Common myeloid progenitor, CD34-positive (primary cell): Measurements from ENCODE around the gene SH3TC2. TPM values are rescaled to one million over a fixed set of nuclear protein-coding genes. Genes with fewer than 3 reads are reported as not detected.

Experiments used
- CTCF ChIA-PET: fragments of 350-600 bp; sonication (Branson Sonifier 250); formaldehyde crosslinking; loops from one replicate; lab custom pipeline; 2021; ENCODE audit warnings: antibody characterized with exemption; lab: Charles Lee
- POLR2A ChIA-PET: fragments of 350-600 bp; sonication (Branson Sonifier 250); formaldehyde crosslinking; loops from one replicate; lab custom pipeline; 2021; ENCODE audit warnings: antibody characterized with exemption; lab: Charles Lee
- DNase-seq, 3 donors: peaks; one replicate each; pipeline versions ENCODE4 v3.0.0 to v3.0.0-alpha.2; 2013
- H3K27ac ChIP-seq, 2 experiments: 1 replicate in 1 of 2; 2 replicates in 1 of 2; pipeline ENCODE4 v1.7.0; 2013; ENCODE audit warnings: inconsistent platforms in 2 of 2, low read length in 2 of 2, mild to moderate bottlenecking in 2 of 2, low read depth in 1 of 2, moderate library complexity in 1 of 2; ENCODE audit not compliant: severe bottlenecking in 2 of 2, insufficient read depth in 1 of 2, poor library complexity in 1 of 2
- H3K27me3 ChIP-seq, 5 experiments: replicated peaks in 2 of 5; 1 replicate in 3 of 5; 2 replicates in 2 of 5; pipeline versions ENCODE4 v1.6.1 to v1.7.0; 2013; ENCODE audit warnings: low read length in 4 of 5, mild to moderate bottlenecking in 2 of 5, moderate library complexity in 2 of 5, inconsistent platforms in 1 of 5; ENCODE audit not compliant: insufficient read depth in 5 of 5, control insufficient read depth in 4 of 5
- H3K36me3 ChIP-seq, 4 experiments: 1 replicate in 2 of 4; 2 replicates in 2 of 4; pipeline versions ENCODE4 v1.6.1 to v1.7.0; 2013; ENCODE audit warnings: low read length in 3 of 4, control low read depth in 1 of 4, mild to moderate bottlenecking in 1 of 4; ENCODE audit not compliant: control insufficient read depth in 4 of 4, insufficient read depth in 4 of 4
- H3K4me1 ChIP-seq, 4 experiments: 1 replicate in 3 of 4; 2 replicates in 1 of 4; pipeline versions ENCODE4 v1.6.1 to v1.7.1; 2013; ENCODE audit warnings: low read length in 3 of 4, mild to moderate bottlenecking in 3 of 4, control low read depth in 1 of 4, inconsistent platforms in 1 of 4, moderate library complexity in 1 of 4; ENCODE audit not compliant: control insufficient read depth in 4 of 4, insufficient read depth in 4 of 4; ENCODE audit errors: control extremely low read depth in 1 of 4
- H3K4me3 ChIP-seq, 7 experiments: 1 replicate in 4 of 7; 2 replicates in 3 of 7; pipeline versions ENCODE4 v1.5.1 to v1.7.0; 2013; ENCODE audit warnings: mild to moderate bottlenecking in 7 of 7, low read length in 6 of 7, moderate library complexity in 6 of 7, inconsistent platforms in 2 of 7, low read depth in 2 of 7, control low read depth in 1 of 7; ENCODE audit not compliant: insufficient read depth in 4 of 7, control insufficient read depth in 1 of 7; ENCODE audit errors: extremely low read depth in 1 of 7
- H3K9me3 ChIP-seq, 5 experiments: 1 replicate in 4 of 5; 2 replicates in 1 of 5; pipeline versions ENCODE4 v1.6.1 to v1.7.1; 2013; ENCODE audit warnings: low read length in 4 of 5, mild to moderate bottlenecking in 2 of 5, inconsistent platforms in 1 of 5, low read depth in 1 of 5, moderate library complexity in 1 of 5; ENCODE audit not compliant: control insufficient read depth in 4 of 5, insufficient read depth in 2 of 5; ENCODE audit errors: control extremely low read depth in 1 of 5
- WGBS: methylation state at CpG from one replicate; pipeline ENCODE4 v1.1.5; 2013; ENCODE audit not compliant: insufficient coverage; 5-methylcytosine and 5-hydroxymethylcytosine counted together
- polyA plus RNA-seq: library from polyadenylated mRNA; unstranded; fragments of 120-200 nt; gene quantifications from one replicate; pipeline ENCODE4 v1.2.1, GENCODE V29; 2013

SH3TC2 gene
- polyA plus RNA-seq, result 1.4 TPM

GRCh38 chr5:149063017-149063687 lies at the start of gene SH3TC2:
TSS of gene SH3TC2 (minus strand) at chr5:149063062. CDS start at chr5:149063022, 40 bp downstream.
- ChIA-PET CTCF (no interaction called here), POLR2A (no interaction called here)
- H3K36me3 ChIP-seq, result no peaks in the 10 kb centered on the region
- 48% methylated on average over 6 of the region's 9 CpGs for WGBS
- no peak for DNase-seq
- H3K9me3 ChIP-seq, result peaks cover 0 to 12% (median 4%) of the 10 kb centered on the region in 5 experiments
- H3K27ac ChIP-seq, result peak within 1 kb of the TSS; percentile 46 to 62
- H3K4me1 ChIP-seq, result peaks cover 5 to 58% (median 52%) of the 10 kb centered on the region in 4 experiments
- H3K27me3 ChIP-seq, result no peaks in the 10 kb centered on the region
- peak within 1 kb of the TSS in 3 of 7 experiments; percentile 2 to 37 (median 4) for H3K4me3 ChIP-seq

GRCh38 chr5:149110406-149110805 lies 47.5 kb upstream of the SH3TC2 start:
- no peaks in the 10 kb centered on the region for H3K9me3 ChIP-seq
- H3K4me1 ChIP-seq, result peaks cover 0 to 8% (median 3%) of the 10 kb centered on the region in 4 experiments
- no peaks in the 10 kb centered on the region for H3K36me3 ChIP-seq
- CTCF ChIA-PET, result interaction anchor here (1.0 to 9.6 kb wide), 10 partner anchors 9 to 376 kb away, joined by 3 to 104 read pairs (median 3); no protein-coding TSS in a partner anchor
- DNase-seq, result no peak
- no peak overlapping the region for H3K27ac ChIP-seq
- H3K27me3 ChIP-seq, result no peaks in the 10 kb centered on the region
- no peak overlapping the region for H3K4me3 ChIP-seq
- POLR2A ChIA-PET, result no interaction called here
- 50% methylated on average over 1 of the region's 4 CpGs for WGBS

GRCh38 chr5:149108651-149109280 lies 45.9 kb upstream of the SH3TC2 start:
- no peak for DNase-seq
- Histone ChIP-seq H3K36me3 (no peaks in the 10 kb centered on the region), H3K9me3 (no peaks in the 10 kb centered on the region), H3K4me3 (no peak overlapping the region), H3K4me1 (peaks cover 0 to 3% (median 0%) of the 10 kb centered on the region in 4 experiments), H3K27ac (no peak overlapping the region), H3K27me3 (no peaks in the 10 kb centered on the region)
- 100% methylated on average over 1 of the region's 2 CpGs for WGBS
- CTCF ChIA-PET, result interaction anchor here (1.2 to 9.6 kb wide), 6 partner anchors 18 to 374 kb away, joined by 3 to 104 read pairs (median 10); no protein-coding TSS in a partner anchor
- POLR2A ChIA-PET, result interaction anchor here (0.7 kb wide), 1 partner anchor 696 kb away, joined by 3 read pairs; no protein-coding TSS in a partner anchor

GRCh38 chr5:149100331-149100730 lies 37.5 kb upstream of the SH3TC2 start:
- no peaks in the 10 kb centered on the region for H3K36me3 ChIP-seq
- no peak overlapping the region for H3K27ac ChIP-seq
- H3K4me3 ChIP-seq, result no peak overlapping the region
- peaks cover 4 to 44% (median 11%) of the 10 kb centered on the region in 5 experiments for H3K9me3 ChIP-seq
- POLR2A ChIA-PET, result no interaction called here
- CTCF ChIA-PET, result interaction anchor here (1.0 to 1.1 kb wide), 2 partner anchors 14 to 104 kb away, joined by 3 read pairs; no protein-coding TSS in a partner anchor
- H3K4me1 ChIP-seq, result no peaks in the 10 kb centered on the region
- no peak for DNase-seq
- H3K27me3 ChIP-seq, result no peaks in the 10 kb centered on the region

- no peak for DNase-seq
- CTCF ChIA-PET, result interaction anchor here (1.1 kb wide), 1 partner anchor 15 kb away, joined by 3 read pairs; no protein-coding TSS in a partner anchor
- POLR2A ChIA-PET, result no interaction called here
Observed at GRCh38 chr5:149099920-149100319, 37.1 kb upstream of the SH3TC2 start.

GRCh38 chr5:149094996-149095395 lies 32.1 kb upstream of the SH3TC2 start:
- CTCF ChIA-PET, result interaction anchor here (1.2 kb wide), 1 partner anchor 22 kb away, joined by 3 read pairs; no protein-coding TSS in a partner anchor
- DNase-seq, result no peak
- POLR2A ChIA-PET, result no interaction called here
- peaks cover 0 to 5% (median 0%) of the 10 kb centered on the region in 4 experiments for H3K4me1 ChIP-seq
- 100% methylated on average over 2 of the region's 2 CpGs for WGBS
- peaks cover 3 to 40% (median 9%) of the 10 kb centered on the region in 5 experiments for H3K9me3 ChIP-seq
- no peak overlapping the region for H3K4me3 ChIP-seq
- H3K36me3 ChIP-seq, result no peaks in the 10 kb centered on the region
- no peaks in the 10 kb centered on the region for H3K27me3 ChIP-seq
- H3K27ac ChIP-seq, result no peak overlapping the region

More at GRCh38 chr5:149099920-149100319, 37.1 kb upstream of the SH3TC2 start:
- no peaks in the 10 kb centered on the region for H3K36me3 ChIP-seq
- peaks cover 0 to under 1% (median 0%) of the 10 kb centered on the region in 4 experiments for H3K4me1 ChIP-seq
- no peak overlapping the region for H3K27ac ChIP-seq
- H3K27me3 ChIP-seq, result no peaks in the 10 kb centered on the region
- H3K4me3 ChIP-seq, result no peak overlapping the region
- peaks cover 4 to 46% (median 11%) of the 10 kb centered on the region in 5 experiments for H3K9me3 ChIP-seq

- 88% methylated on average over 2 of the region's 2 CpGs for WGBS
- ChIA-PET CTCF (no interaction called here), POLR2A (no interaction called here)
- Histone ChIP-seq H3K4me3 (no peak overlapping the region), H3K4me1 (peaks cover 0 to 11% (median 0%) of the 10 kb centered on the region in 4 experiments), H3K9me3 (peaks cover 4 to 28% (median 7%) of the 10 kb centered on the region in 5 experiments), H3K27me3 (no peaks in the 10 kb centered on the region), H3K27ac (no peak overlapping the region), H3K36me3 (no peaks in the 10 kb centered on the region)
- no peak for DNase-seq
Observed at GRCh38 chr5:149093625-149094024, 30.8 kb upstream of the SH3TC2 start.
